Type B pancreatic cell (in vitro differentiated cells): Measurements from ENCODE around the gene ENOX1. TPM values are rescaled to one million over a fixed set of nuclear protein-coding genes. Genes with fewer than 3 reads are reported as not detected.

Experiments
- DNase-seq: peaks from one replicate; pipeline ENCODE4 v3.0.0; 2021; ENCODE audit warnings: mixed read lengths; ENCODE audit not compliant: unreplicated experiment; ENCODE audit errors: extremely low spot score
- H3K27ac Mint-ChIP-seq: 2 replicates; pipeline ENCODE4 v1.8.0; 2021; ENCODE audit warnings: mild to moderate bottlenecking, mixed read lengths
- H3K27me3 Mint-ChIP-seq: 2 replicates; pipeline ENCODE4 v1.8.0; 2021; ENCODE audit warnings: mixed read lengths
- H3K36me3 Mint-ChIP-seq: 2 replicates; pipeline ENCODE4 v1.8.0; 2021; ENCODE audit warnings: mixed read lengths
- H3K4me1 Mint-ChIP-seq: one replicate; pipeline ENCODE4 v1.8.0; 2021; ENCODE audit warnings: mixed read lengths; ENCODE audit not compliant: unreplicated experiment
- H3K4me3 Mint-ChIP-seq: 2 replicates; pipeline ENCODE4 v1.8.0; 2021; ENCODE audit warnings: mild to moderate bottlenecking, mixed read lengths
- H3K9me3 Mint-ChIP-seq: 2 replicates; pipeline ENCODE4 v1.8.0; 2021; ENCODE audit warnings: mixed read lengths
- total RNA-seq: library from RNA; stranded (reverse); gene quantifications from 2 replicates; pipeline ENCODE4 v1.2.1, GENCODE V29; 2021; ENCODE audit warnings: low replicate concordance
- TF ChIP-seq, protein P1 (sequence below): fragments of 200-600 bp; sonication (generic); conservative IDR thresholded peaks from 2 replicates; pipeline ENCODE4 v1.5.0; 2021; ENCODE audit warnings: antibody characterized with exemption, mild to moderate bottlenecking

Gene ENOX1
- total RNA-seq, 1 donor from 2014 or later = 7.5 TPM

DNA sequence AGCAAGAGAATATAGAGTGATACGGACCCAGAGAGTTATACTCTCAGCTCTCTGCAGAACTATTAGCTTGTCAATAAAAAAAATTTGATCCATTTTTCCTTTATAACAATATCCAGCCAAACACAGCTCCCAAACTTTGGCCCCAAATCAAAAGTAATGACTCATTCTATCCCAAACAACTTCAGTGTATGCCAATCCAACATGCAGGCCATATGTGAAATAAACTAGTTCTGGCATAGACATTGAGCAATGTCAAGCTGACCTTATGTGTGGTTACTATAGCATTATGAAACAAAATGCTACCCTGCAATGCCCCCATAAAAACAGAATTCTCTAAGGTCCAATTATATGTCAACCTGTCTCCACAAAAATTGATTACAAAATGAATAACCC lies 553.9 kb downstream of the ENOX1 start:
- Mint-ChIP-seq H3K9me3 (no peaks in the 10 kb centered on the region), H3K4me3 (no peak overlapping the region), H3K27me3 (no peaks in the 10 kb centered on the region), H3K27ac (no peak overlapping the region), H3K36me3 (no peaks in the 10 kb centered on the region), H3K4me1 (peaks cover 8% of the 10 kb centered on the region)
- DNase-seq = no peak
- TF ChIP-seq, protein P1, sequence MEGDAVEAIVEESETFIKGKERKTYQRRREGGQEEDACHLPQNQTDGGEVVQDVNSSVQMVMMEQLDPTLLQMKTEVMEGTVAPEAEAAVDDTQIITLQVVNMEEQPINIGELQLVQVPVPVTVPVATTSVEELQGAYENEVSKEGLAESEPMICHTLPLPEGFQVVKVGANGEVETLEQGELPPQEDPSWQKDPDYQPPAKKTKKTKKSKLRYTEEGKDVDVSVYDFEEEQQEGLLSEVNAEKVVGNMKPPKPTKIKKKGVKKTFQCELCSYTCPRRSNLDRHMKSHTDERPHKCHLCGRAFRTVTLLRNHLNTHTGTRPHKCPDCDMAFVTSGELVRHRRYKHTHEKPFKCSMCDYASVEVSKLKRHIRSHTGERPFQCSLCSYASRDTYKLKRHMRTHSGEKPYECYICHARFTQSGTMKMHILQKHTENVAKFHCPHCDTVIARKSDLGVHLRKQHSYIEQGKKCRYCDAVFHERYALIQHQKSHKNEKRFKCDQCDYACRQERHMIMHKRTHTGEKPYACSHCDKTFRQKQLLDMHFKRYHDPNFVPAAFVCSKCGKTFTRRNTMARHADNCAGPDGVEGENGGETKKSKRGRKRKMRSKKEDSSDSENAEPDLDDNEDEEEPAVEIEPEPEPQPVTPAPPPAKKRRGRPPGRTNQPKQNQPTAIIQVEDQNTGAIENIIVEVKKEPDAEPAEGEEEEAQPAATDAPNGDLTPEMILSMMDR = no peak

DNA sequence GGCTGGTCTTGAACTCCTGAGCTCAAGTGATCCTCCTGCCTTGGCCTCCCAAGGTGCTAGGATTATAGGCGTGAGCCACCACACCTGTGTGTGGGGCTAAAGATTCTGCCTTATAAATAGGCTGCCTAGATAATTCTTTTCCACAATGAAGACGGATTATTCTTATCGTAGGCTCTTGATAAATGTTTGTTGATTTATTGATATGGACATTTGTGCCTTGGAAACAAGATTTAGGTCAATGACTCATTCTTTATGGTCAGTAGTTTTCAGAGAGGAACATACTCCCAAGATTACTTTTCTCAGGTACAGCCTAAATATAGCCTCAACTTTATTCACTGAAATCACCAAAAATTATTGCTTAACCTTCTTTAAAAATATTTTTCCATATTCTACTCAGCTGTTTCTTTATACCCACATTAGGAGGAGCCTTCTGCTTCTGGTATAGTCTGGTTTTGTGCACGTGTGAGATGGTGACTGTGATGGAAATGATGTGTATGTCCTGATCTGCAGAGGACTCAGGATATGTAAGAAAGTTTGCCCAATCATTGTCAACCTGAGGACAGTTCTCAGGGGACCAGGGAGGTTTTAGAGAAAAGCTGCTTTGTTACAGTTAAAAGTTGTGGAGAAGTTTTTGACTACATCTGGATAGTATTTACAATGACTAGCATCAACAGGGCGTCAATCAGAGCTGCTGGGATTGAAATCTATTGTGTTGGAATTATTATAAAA lies 554.5 kb downstream of the ENOX1 start:
- no peak for DNase-seq
- Mint-ChIP-seq H3K4me1 (peaks cover 5% of the 10 kb centered on the region), H3K27ac (no peak overlapping the region), H3K36me3 (no peaks in the 10 kb centered on the region), H3K4me3 (no peak overlapping the region), H3K9me3 (no peaks in the 10 kb centered on the region), H3K27me3 (no peaks in the 10 kb centered on the region)
- TF ChIP-seq, protein P1 = no peak

DNA sequence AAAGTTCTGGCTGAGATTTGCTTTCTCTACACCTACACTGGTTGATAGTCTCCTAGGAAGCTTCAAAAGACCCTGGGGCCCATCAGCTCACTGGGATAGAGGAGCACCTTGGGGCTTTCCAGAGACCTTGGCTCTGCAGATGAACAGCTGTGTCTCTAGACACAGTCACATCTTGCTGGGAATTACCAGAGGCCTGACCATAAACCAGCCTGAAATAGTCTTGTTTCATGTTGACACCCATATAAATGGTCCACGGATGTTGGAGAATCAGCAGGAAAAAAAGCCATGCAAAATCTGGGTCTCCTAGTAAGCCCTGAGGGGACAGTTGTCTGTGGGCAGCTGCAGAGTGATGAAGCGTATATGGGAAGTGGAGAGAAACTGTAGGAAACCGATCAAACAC lies 555.8 kb downstream of the ENOX1 start:
- H3K27me3 Mint-ChIP-seq = no peaks in the 10 kb centered on the region
- TF ChIP-seq, protein P1 = no peak
- no peak overlapping the region for H3K27ac Mint-ChIP-seq
- DNase-seq = no peak
- H3K9me3 Mint-ChIP-seq = no peaks in the 10 kb centered on the region
- H3K4me1 Mint-ChIP-seq = peaks cover 5% of the 10 kb centered on the region
- H3K4me3 Mint-ChIP-seq = no peak overlapping the region
- no peaks in the 10 kb centered on the region for H3K36me3 Mint-ChIP-seq

DNA sequence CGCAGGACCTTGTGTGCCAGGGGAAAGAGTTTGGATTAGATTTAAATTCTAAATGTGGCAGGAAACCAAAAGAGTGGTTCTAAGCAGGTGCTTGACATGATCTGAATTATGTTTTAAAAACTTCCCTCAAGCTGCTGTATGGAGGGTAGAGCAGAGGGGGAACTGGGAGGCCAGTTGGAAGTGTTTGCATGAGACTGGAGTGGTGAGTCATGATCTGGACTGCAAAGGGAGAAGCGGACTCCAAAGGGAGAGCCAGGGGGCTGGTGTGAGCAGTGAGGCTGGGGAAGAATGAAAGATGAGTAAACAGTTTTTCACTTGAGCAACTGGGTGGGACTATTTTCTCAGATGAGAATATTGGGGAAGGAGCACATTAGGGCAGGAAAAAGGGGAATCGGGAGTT lies 557.3 kb downstream of the ENOX1 start:
- no peaks in the 10 kb centered on the region for H3K9me3 Mint-ChIP-seq
- H3K4me1 Mint-ChIP-seq = peaks cover 5% of the 10 kb centered on the region
- H3K27ac Mint-ChIP-seq = no peak overlapping the region
- no peaks in the 10 kb centered on the region for H3K27me3 Mint-ChIP-seq
- H3K4me3 Mint-ChIP-seq = no peak overlapping the region
- H3K36me3 Mint-ChIP-seq = no peaks in the 10 kb centered on the region
- TF ChIP-seq, protein P1 = no peak
- no peak for DNase-seq

DNA sequence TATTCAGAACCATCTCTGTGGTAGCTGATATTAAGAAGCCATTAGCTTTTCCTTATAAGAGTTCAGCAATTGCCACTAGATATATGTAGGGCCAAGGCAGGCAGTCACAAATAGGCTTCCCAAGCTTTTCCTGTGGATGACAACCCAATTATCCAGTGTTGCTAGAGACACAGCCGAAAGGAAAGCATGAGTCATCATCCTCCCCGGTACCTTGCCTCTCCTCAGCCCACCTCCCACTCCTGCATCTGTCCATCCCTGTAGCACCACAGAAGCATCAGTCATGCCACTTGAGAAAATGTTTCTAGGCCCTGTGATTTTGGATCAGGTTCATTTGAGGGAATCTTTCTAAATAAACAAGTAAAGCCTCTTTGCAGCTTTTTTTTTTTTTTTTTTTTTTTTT lies 559.1 kb downstream of the ENOX1 start:
- Mint-ChIP-seq H3K4me1 (peaks cover 12% of the 10 kb centered on the region), H3K4me3 (no peak overlapping the region), H3K36me3 (no peaks in the 10 kb centered on the region), H3K27ac (no peak overlapping the region), H3K9me3 (no peaks in the 10 kb centered on the region), H3K27me3 (peaks cover 4% of the 10 kb centered on the region)
- TF ChIP-seq, protein P1 = no peak
- no peak for DNase-seq
